Activated CD4-positive, alpha-beta T cell treated with anti-CD3 and anti-CD28 coated beads, Interleukin-2, amount 50 U/mL, for 48 hours (primary cell): ENCODE data around the gene KMT2E.
"Not testable (repeated sequence)": the region's sequence is repeated elsewhere in the genome, so short reads cannot be mapped to it uniquely, and the experiment has no call there.

Experiments used
- DNase-seq, 2 experiments: peaks; one replicate each; pipeline ENCODE4 v3.0.0-alpha.2; 2020

The KMT2E gene

DNA sequence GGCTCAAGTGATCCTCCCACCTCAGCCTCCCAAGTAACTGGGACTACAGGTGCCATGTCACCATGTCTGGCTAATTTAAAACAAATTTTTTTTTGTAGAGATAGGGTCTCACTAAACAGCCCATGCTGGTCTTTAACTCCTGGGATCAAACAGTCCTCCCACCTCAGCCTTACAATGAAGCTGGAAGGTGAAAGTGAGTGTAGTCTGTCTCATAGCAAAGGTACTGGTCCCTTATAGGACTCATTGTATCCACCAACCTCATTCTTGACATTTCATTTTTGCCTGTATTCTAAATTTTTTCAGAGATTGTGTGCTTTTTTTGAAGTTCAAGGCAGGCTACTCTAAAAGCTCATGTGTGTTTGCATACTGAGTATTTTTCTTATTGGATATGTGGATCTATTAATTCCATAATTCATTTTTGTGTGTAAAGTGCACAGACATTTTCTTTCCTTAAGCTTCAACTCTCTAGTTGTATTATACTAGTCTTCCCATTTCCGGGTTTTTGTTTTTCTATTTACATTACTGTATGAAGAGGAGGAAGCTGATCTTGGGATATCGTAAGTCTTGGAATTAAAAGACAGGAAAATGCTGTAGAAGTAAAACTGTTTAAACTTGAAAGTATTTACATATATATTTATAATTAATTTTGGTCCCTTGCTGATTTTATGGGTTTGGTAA is 13.3 kb downstream of the KMT2E start:
- no peak for DNase-seq

- DNase-seq: no peak
Measured at GRCh38 chr7:105028004-105028403, 14.0 kb downstream of the KMT2E start.

DNA sequence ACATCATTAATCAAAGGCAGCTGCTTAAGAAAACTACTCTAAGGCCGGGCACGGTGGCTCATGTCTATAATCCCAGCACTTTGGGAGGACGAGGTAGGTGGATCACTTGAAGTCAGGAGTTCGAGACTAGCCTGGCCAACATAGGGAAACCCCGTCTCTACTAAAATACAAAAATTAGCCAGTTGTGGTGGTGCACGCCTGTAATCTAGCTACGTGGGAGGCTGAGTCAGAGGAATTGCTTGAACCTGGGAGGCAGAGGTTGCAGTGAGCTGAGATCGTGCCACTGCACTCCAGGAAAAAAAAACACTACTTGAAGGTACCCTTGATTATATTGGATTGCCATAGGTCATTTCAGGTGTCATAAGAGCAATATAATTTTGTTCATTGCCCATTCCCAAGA is 14.9 kb downstream of the KMT2E start:
- DNase-seq: not testable (repeated sequence)

DNA sequence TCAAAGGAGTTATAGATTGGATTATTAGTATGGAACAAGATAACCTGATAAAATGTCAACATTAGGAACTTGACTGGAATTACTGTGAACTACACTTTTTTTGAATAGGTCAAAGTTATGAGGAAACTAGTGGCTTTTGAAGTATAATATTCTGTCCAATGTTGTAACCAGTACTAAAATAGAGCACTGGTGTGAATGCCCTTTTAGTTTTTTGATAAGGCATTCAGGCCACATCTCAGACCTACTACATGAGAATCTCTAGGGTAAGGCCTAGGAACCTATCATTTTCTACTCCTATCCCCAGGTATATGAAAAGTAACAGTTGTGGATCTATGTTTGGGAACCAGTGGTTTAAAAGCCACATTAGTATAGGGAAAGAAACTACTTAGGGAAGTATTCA is 16.4 kb downstream of the KMT2E start:
- DNase-seq: no peak

- DNase-seq: no peak
Measured at GRCh38 chr7:105032553-105033214, 18.7 kb downstream of the KMT2E start.

DNA sequence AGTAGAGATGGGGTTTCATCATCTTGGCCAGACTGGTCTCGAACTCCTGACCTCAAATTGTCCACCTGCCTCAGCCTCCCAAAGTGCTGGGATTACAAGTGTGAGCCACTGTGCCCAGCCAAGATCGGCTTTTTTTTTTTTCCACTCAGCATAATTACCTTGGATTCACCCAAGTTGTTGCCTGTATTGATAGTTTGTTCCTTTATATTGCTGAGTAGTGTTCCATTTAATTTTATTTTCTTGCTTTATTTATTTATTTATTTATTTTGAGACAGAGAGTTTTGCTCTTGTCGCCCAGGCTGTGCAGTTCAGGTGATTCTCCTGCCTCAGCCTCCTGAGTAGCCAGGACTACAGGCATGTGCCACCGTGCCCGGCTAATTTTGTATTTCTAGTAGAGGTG is 21.3 kb downstream of the KMT2E start:
- DNase-seq: no peak

DNA sequence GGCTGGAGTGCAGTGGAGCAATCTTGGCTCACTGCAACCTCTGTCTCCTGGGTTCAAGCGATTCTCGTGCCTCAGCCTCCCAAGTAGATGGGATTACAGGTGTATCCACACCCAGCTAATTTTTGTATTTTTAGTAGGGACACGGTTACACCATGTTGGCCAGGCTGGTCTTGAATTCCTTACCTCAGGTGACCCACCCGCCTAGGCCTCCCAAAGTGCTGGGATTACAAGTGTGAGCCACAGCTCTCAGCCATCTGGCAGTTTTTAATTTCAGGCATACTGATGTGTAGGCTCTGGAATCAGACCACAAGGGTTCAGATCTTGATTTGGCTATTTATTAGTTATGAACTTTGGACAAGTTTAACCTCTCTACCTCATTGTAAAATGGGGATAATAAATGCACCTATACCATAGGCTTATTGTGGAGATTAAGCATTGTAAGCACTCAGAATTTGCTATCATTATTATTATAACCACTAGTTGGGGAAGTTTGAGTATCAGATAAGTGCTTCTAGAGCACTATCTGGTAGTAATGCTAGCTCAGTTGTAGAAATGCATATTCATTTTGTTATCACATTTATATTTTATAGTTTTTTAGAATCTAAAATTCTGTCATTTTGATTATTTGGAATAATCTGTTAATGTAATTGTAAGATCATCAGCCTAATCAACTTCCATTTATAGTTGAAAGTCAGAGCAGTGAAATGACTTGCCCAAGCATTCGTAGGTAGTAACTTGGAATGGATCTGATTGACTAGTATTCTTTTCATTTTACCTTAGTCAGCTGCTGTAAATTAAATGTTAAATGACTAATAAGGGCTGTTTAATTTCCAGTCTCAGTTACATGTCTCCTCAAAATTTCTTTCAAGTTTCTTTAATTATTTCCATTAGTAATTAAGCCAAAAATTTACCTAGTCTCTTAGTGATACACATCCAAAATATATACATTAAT is 22.5 kb downstream of the KMT2E start:
- no peak for DNase-seq

GRCh38 chr7:105037319-105037718 is 23.3 kb downstream of the KMT2E start:
- no peak for DNase-seq

- DNase-seq: no peak
Measured at GRCh38 chr7:105044449-105045070, 30.6 kb downstream of the KMT2E start.

DNA sequence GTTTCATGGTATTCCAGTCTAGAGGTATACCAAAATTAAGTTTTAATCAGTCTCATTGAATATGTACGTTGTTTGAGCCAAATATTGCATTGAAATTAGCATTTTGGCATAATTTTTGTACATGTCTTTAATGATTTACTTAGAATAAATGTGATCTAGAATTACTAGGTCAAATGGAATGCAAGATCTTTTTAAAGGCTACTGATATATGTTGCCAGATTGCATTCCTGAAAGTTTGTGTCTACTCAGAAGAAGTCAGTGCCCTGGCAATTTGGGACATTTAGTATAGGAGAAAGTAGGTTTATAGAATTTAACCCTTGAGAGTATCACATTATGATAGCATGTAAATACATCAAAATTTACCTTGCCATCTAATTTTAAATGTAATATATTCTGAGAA is 32.4 kb downstream of the KMT2E start:
- no peak for DNase-seq

- DNase-seq: no peak
Measured at GRCh38 chr7:105047932-105048331, 33.9 kb downstream of the KMT2E start.

- no peak for DNase-seq
Measured at GRCh38 chr7:105050493-105050892, 36.5 kb downstream of the KMT2E start.

- DNase-seq: not testable (repeated sequence)
Measured at GRCh38 chr7:105050899-105051298, 36.9 kb downstream of the KMT2E start.

- DNase-seq: no peak
Measured at GRCh38 chr7:105055084-105055483, 41.1 kb downstream of the KMT2E start.

GRCh38 chr7:105055621-105056020 is 41.6 kb downstream of the KMT2E start:
- DNase-seq: no peak

- DNase-seq: no peak
Measured at GRCh38 chr7:105057472-105057871, 43.5 kb downstream of the KMT2E start.

DNA sequence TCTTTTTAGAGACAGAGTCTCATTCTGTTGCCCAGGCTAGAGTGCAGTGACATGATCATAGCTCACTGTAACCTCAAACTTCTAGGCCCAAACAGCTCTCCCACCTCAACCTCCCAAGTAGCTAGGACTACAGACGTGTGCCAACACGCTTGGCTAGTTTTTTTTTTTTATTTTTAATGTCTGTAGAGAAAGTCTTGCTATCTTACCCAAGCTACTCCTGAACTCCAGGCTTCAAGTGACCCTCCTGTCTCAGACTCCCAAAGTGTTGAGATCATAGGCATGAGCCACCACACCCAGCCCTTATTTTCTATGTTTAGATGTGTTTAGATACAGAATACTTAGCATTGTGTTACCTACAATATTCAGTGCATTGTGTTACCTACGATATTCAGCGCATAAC is 46.4 kb downstream of the KMT2E start:
- no peak for DNase-seq

GRCh38 chr7:105060923-105061322 is 46.9 kb downstream of the KMT2E start:
- no peak for DNase-seq

GRCh38 chr7:105065104-105065503 is 51.1 kb downstream of the KMT2E start:
- DNase-seq: no peak

- DNase-seq: no peak
Measured at GRCh38 chr7:105067691-105068090, 53.7 kb downstream of the KMT2E start.

DNA sequence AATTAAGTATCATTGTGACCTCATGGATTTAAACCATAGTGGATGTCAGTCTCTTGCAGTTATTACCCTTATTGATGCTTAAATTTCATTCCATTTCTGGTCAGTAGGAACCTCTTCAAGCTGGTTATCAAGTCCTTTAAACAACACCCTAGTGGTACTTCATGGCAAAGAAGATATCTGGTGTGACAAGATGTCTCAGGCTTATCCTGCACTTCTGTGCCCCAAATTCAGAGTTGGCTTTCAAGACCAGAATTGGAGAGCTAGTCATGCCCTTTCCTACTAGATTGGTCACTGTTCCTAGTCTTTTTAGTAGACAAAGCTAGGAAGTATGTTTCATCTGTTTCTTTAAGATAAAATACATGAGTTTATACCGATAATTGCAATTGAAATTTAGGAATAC is 54.9 kb downstream of the KMT2E start:
- DNase-seq: no peak

DNA sequence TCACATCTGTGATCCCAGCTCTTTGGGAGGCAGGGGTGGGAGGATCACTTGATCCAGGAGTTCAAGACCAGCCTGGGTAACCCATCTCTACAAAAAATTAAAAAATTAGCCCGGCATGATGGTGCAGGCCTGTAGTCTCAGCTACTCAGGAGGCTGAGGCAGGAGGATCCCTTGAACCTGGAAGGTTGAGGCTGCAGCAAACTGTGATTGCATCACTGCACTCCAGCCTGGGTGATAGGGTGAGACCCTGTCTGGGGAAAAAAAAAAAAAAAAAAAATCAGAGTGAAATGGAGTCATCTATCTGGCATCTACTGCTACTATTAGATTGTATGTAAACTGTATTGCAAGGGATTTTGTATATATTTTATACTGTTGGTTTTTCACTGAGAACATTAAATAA is 59.1 kb downstream of the KMT2E start:
- DNase-seq: no peak

DNA sequence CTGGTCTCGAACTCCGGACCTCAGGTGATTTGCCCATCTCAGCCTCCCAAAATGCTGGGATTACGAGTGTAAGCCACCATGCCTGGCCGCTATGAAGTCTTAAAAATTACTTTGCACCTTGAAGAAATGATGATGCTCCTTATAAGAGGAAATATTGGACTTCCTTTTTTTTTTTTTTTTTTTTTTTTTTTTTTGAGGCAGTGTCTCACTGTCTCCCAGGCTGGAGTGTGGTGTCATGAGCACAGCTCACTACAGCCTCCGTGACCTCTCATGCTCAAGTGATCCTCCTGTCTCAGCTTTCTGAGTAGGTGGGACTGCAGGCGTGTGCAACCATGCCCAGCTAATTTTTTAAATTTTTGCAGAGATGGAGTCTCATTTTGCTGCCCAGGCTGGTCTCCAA is 65.3 kb downstream of the KMT2E start:
- no peak for DNase-seq
